Vagina (tissue), 2 donors: ENCODE results near the gene SLC16A1. TPM values are rescaled to one million over a fixed set of nuclear protein-coding genes. Genes with fewer than 3 reads are reported as not detected.

Experiments used
- DNase-seq, 2 donors: peaks; one replicate each; pipeline ENCODE4 v3.0.0-alpha.2; 2017; ENCODE audit errors: extremely low spot score in 2 of 2
- H3K27ac ChIP-seq: fragments of 200-600 bp; sonication (generic); one replicate; pipeline ENCODE4 v1.5.1; 2019
- H3K27me3 ChIP-seq: fragments of 200-600 bp; sonication (generic); one replicate; pipeline ENCODE4 v1.5.1; 2019
- H3K36me3 ChIP-seq, 2 donors: fragments of 200-600 bp; sonication (generic); one replicate each; pipeline ENCODE4 v1.5.1; 2017 to 2019
- H3K4me1 ChIP-seq: fragments of 200-600 bp; sonication (generic); one replicate; pipeline ENCODE4 v1.5.1; 2019
- H3K4me3 ChIP-seq, 2 donors: fragments of 200-600 bp; sonication (generic); 1 replicate in 1 of 2; 2 replicates in 1 of 2; pipeline ENCODE4 v1.5.1; 2016 to 2019
- H3K9me3 ChIP-seq: fragments of 200-600 bp; sonication (generic); one replicate; pipeline ENCODE4 v1.5.1; 2019
- POLR2A ChIP-seq, 2 donors: fragments of 450-650 bp; IDR thresholded peaks; one replicate each; pipeline ENCODE4 v1.6.1; 2017; ENCODE audit warnings: antibody characterized with exemption in 2 of 2, mild to moderate bottlenecking in 2 of 2, moderate library complexity in 2 of 2
- POLR2AphosphoS5 ChIP-seq, 2 donors: sonication (generic); formaldehyde crosslinking; IDR thresholded peaks; one replicate each; pipeline ENCODE4 v1.9.0; 2017; ENCODE audit warnings: antibody characterized with exemption in 2 of 2, mild to moderate bottlenecking in 2 of 2, low read depth in 1 of 2; ENCODE audit not compliant: insufficient read depth in 1 of 2
- intact Hi-C: fragments of 100-400 bp; cut with DNase I; formaldehyde crosslinking; loops from one replicate; pipeline ENCODE4 v1.15.1; 2023
- total RNA-seq: library from RNA; depleted of rRNA; stranded (reverse); fragments of >200 nt; gene quantifications from one replicate; pipeline ENCODE4 v1.2.3, GENCODE V29; 2016
- TF ChIP-seq, protein P1 (sequence below), 3 experiments: fragments of 450-650 bp in 2 of 3; fragments of 200-600 bp in 1 of 3; sonication (generic) in 1 of 3; IDR thresholded peaks; one replicate each; pipeline ENCODE4 v1.5.1; 2017 to 2019; ENCODE audit warnings: antibody characterized with exemption in 3 of 3, mild to moderate bottlenecking in 2 of 3, moderate library complexity in 2 of 3

Gene SLC16A1
- total RNA-seq, 1 donor from 2014 or later, result 12.8 TPM

DNA sequence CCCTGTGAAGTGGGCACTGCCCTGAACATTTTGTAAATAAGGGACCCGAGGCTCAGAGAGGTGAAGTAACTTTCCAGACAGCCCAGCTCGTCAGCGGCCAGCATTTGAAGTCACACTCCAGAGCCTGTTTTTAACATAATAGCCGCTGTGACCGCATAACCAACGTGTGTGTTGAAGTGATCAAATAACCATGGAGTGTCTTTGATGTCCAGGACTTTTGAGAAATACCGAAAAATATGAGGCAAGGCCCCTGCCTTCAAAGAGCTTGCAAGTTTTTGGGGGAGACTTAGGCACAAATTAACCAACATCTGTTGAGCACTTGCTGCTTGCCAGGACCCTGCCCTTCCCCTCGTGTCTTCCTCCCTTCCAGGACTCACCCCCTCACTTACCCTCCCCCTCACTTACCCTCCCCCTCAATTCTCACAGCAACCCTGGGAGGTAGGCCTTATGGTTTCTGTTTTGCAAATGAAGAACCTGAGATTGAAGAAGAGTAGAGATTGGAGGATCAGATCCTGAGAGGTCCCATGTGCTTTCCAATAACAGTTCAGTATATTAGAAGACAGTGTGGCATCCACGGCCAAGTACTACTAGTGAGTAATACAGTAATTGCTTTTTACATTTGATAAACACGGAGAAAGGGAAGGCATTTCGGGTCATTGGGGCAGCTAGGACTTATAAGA, 1.3 kb upstream of the SLC16A1 start:
- intact Hi-C loops, result loop anchor here (10.0 kb wide), 1 partner anchor 72 kb away; no protein-coding TSS in a partner anchor

DNA sequence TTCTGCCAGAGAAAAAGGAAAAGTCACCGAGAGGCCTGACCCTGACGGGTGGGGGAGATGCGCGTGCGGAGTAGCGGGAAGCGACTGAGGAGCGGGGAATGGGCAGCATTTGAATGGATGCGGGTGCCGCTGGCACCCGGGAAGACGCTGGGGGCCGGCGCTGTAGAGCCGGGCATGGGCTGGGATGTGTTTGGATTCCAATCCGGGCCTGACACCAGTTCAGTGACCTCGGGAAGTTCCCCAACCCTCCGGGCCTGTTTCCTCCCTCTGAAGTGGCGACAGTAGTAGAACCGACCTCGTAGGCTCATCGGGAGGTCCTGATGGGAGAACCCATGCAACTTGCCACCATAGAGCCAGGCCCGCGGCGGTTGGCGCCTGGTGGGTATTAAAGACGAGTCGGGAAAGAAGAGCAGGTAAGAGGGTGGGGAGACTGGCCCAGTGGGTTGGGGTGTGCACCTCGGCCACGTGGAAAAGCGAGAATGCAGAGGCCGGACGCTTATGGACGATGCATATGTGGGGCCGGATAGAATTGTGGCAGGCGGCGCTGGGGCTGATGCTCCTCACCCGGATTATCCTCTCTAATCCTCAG, 642 bp upstream of the SLC16A1 start:
- peaks cover 57% of the 10 kb centered on the region for H3K4me1 ChIP-seq
- H3K9me3 ChIP-seq, result no peaks in the 10 kb centered on the region
- DNase-seq, result peak in 1 of 2 donors; percentile 89
- no peaks in the 10 kb centered on the region for H3K36me3 ChIP-seq
- no peaks in the 10 kb centered on the region for H3K27me3 ChIP-seq
- TF ChIP-seq POLR2A (IDR thresholded peaks at IDR 0.05) (no peak), POLR2AphosphoS5 (IDR thresholded peaks at IDR 0.05; ENCODE audit: insufficient read depth in 1 of 2, low read depth in 1 of 2) (no peak)
- TF ChIP-seq, protein P1, sequence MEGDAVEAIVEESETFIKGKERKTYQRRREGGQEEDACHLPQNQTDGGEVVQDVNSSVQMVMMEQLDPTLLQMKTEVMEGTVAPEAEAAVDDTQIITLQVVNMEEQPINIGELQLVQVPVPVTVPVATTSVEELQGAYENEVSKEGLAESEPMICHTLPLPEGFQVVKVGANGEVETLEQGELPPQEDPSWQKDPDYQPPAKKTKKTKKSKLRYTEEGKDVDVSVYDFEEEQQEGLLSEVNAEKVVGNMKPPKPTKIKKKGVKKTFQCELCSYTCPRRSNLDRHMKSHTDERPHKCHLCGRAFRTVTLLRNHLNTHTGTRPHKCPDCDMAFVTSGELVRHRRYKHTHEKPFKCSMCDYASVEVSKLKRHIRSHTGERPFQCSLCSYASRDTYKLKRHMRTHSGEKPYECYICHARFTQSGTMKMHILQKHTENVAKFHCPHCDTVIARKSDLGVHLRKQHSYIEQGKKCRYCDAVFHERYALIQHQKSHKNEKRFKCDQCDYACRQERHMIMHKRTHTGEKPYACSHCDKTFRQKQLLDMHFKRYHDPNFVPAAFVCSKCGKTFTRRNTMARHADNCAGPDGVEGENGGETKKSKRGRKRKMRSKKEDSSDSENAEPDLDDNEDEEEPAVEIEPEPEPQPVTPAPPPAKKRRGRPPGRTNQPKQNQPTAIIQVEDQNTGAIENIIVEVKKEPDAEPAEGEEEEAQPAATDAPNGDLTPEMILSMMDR (IDR thresholded peaks at IDR 0.05), result no peak
- peak overlapping the region; percentile 66 to 93 for H3K4me3 ChIP-seq
- peak overlapping the region; percentile 92 for H3K27ac ChIP-seq
- intact Hi-C loops, result loop anchor here (10.0 kb wide), 1 partner anchor 72 kb away; no protein-coding TSS in a partner anchor

More for the DNA sequence above, 1.3 kb upstream of the SLC16A1 start:
- Histone ChIP-seq H3K36me3 (no peaks in the 10 kb centered on the region), H3K27me3 (no peaks in the 10 kb centered on the region), H3K4me1 (peaks cover 57% of the 10 kb centered on the region), H3K4me3 (peak overlapping the region; percentile 66 to 93), H3K9me3 (no peaks in the 10 kb centered on the region), H3K27ac (peak overlapping the region; percentile 92)
- TF ChIP-seq, protein P1 (IDR thresholded peaks at IDR 0.05), result no peak
- no peak for TF ChIP-seq POLR2AphosphoS5 (IDR thresholded peaks at IDR 0.05; ENCODE audit: insufficient read depth in 1 of 2, low read depth in 1 of 2)
- TF ChIP-seq POLR2A (IDR thresholded peaks at IDR 0.05), result no peak
- peak in 1 of 2 donors; percentile 86 for DNase-seq

- intact Hi-C loops, result loop anchor here (10.0 kb wide), 1 partner anchor 70 kb away; no protein-coding TSS in a partner anchor
- no peaks in the 10 kb centered on the region for H3K9me3 ChIP-seq
- DNase-seq, result peak in 1 of 2 donors; percentile 88
- TF ChIP-seq, protein P1 (IDR thresholded peaks at IDR 0.05), result no peak
- TF ChIP-seq POLR2AphosphoS5 (IDR thresholded peaks at IDR 0.05; ENCODE audit: insufficient read depth in 1 of 2, low read depth in 1 of 2), result no peak
- no peak for TF ChIP-seq POLR2A (IDR thresholded peaks at IDR 0.05)
- peak overlapping the region; percentile 66 to 93 for H3K4me3 ChIP-seq
- peak overlapping the region; percentile 92 for H3K27ac ChIP-seq
- H3K36me3 ChIP-seq, result no peaks in the 10 kb centered on the region
- no peaks in the 10 kb centered on the region for H3K27me3 ChIP-seq
- peaks cover 55% of the 10 kb centered on the region for H3K4me1 ChIP-seq
Measured at GRCh38 chr1:112954945-112955772, 837 bp downstream of the SLC16A1 start.

- intact Hi-C loops, result loop anchor here (10.0 kb wide), 1 partner anchor 69 kb away; no protein-coding TSS in a partner anchor
- no peak for TF ChIP-seq POLR2A (IDR thresholded peaks at IDR 0.05)
- no peak for TF ChIP-seq POLR2AphosphoS5 (IDR thresholded peaks at IDR 0.05; ENCODE audit: insufficient read depth in 1 of 2, low read depth in 1 of 2)
- TF ChIP-seq, protein P1 (IDR thresholded peaks at IDR 0.05), result no peak
- Histone ChIP-seq H3K36me3 (no peaks in the 10 kb centered on the region), H3K27ac (no peak overlapping the region), H3K27me3 (no peaks in the 10 kb centered on the region), H3K4me1 (peaks cover 44% of the 10 kb centered on the region), H3K4me3 (peak overlapping the region; percentile 66 to 93), H3K9me3 (no peaks in the 10 kb centered on the region)
- DNase-seq, result no peak
Measured at GRCh38 chr1:112954017-112954650, 1.9 kb downstream of the SLC16A1 start.
